HepG2 (cell line): Measurements from ENCODE around the gene RPGR. TPM values are rescaled to one million over a fixed set of nuclear protein-coding genes. Genes with fewer than 3 reads are reported as not detected.

ENCODE experiments used
- ATAC-seq: fragments of 200-7000 bp; cut with Tn5 transposase; 3 replicates; pipeline ENCODE4 v1.9.1; 2020; ENCODE audit warnings: mild to moderate bottlenecking, moderate library complexity
- BruUV-seq: library from RNA; stranded (reverse); fragments of 400-500 nt; replicated peaks from 2 replicates; lab custom pipeline; 2021; lab: Mats Ljungman, UMichigan
- CTCF ChIA-PET: fragments of 300-600 bp; formaldehyde crosslinking; extraction: SDS; loops from one replicate; lab custom pipeline; 2021; ENCODE audit warnings: low total read pairs, inconsistent platforms, low intra/inter-chr PET ratio; lab: Yijun Ruan, JAX
- POLR2A ChIA-PET: fragments of 350-600 bp; sonication (Branson Sonifier 250); formaldehyde crosslinking; loops from one replicate; lab custom pipeline; 2020; ENCODE audit warnings: antibody characterized with exemption, inconsistent platforms; lab: Yijun Ruan, JAX
- DNase-seq: peaks from one replicate; pipeline ENCODE4 v3.0.0-alpha.2; 2015; ENCODE audit warnings: low spot score
- FAIRE-seq: peaks from 3 replicates; lab custom pipeline; 2011; peaks lifted over from hg19 to GRCh38; lab: Jason Lieb, UNC
- H2AFZ ChIP-seq: one replicate; pipeline ENCODE4 v1.6.1; 2011; ENCODE audit warnings: low read length, inconsistent platforms
- H3K27ac ChIP-seq: fragments of 300-600 bp; 3 replicates; pipeline ENCODE4 v1.8.0; 2011; ENCODE audit warnings: mixed run types, mild to moderate bottlenecking, mixed read lengths, low read length, inconsistent platforms; ENCODE audit not compliant: insufficient read depth; ENCODE audit errors: extremely low read length
- H3K27me3 ChIP-seq, 2 experiments: fragments of 200-600 bp in 1 of 2; 2 replicates in 1 of 2; 3 replicates in 1 of 2; pipeline versions ENCODE4 v1.6.0 to v1.8.0; 2011; ENCODE audit warnings: low read length in 2 of 2, mild to moderate bottlenecking in 2 of 2, moderate library complexity in 2 of 2, inconsistent platforms in 1 of 2; ENCODE audit not compliant: insufficient read depth in 2 of 2, control insufficient read depth in 1 of 2
- H3K36me3 ChIP-seq, 2 experiments: fragments of 200-600 bp in 1 of 2; replicated peaks in 1 of 2; 2 replicates in 1 of 2; 3 replicates in 1 of 2; pipeline versions ENCODE4 v1.5.1 to v1.8.0; 2011; ENCODE audit warnings: low read length in 2 of 2, inconsistent platforms in 1 of 2; ENCODE audit not compliant: insufficient read depth in 2 of 2, control insufficient read depth in 1 of 2
- H3K4me1 ChIP-seq: 2 replicates; pipeline ENCODE4 v1.5.1; 2012; ENCODE audit warnings: low read length, inconsistent platforms; ENCODE audit not compliant: insufficient read depth
- H3K4me2 ChIP-seq: 2 replicates; pipeline ENCODE4 v1.6.0; 2011; ENCODE audit warnings: low read depth, low read length, inconsistent platforms
- H3K4me3 ChIP-seq, 3 experiments: fragments of 200-600 bp in 1 of 3; sonication (generic), shearing (Covaris generic) in 1 of 3; replicated peaks in 1 of 3; 2 replicates each; pipeline ENCODE4 v1.5.1; 2011 to 2016; ENCODE audit warnings: low read length in 3 of 3, inconsistent platforms in 2 of 3, low read depth in 2 of 3, mild to moderate bottlenecking in 2 of 3, control low read depth in 1 of 3, mixed read lengths in 1 of 3; ENCODE audit not compliant: insufficient read depth in 1 of 3
- H3K79me2 ChIP-seq: one replicate; pipeline ENCODE4 v1.6.1; 2011; ENCODE audit warnings: low read length, inconsistent platforms; ENCODE audit not compliant: insufficient read depth
- H3K9ac ChIP-seq: 2 replicates; pipeline ENCODE4 v1.6.0; 2011; ENCODE audit warnings: mild to moderate bottlenecking, low read depth, low read length, inconsistent platforms; ENCODE audit not compliant: insufficient read depth
- H3K9me3 ChIP-seq: 2 replicates; pipeline ENCODE4 v1.5.1; 2012; ENCODE audit warnings: mild to moderate bottlenecking, low read length
- H4K20me1 ChIP-seq: 2 replicates; pipeline ENCODE4 v1.6.0; 2011; ENCODE audit warnings: inconsistent platforms, mild to moderate bottlenecking, low read length, moderate library complexity; ENCODE audit not compliant: insufficient read depth
- BRCA1 ChIP-seq: sonication (generic); formaldehyde crosslinking; IDR thresholded peaks from 2 replicates; pipeline ENCODE4 v1.4.0; 2020; ENCODE audit warnings: missing genetic modification reagents
- KLF15 ChIP-seq: sonication (generic); formaldehyde crosslinking; IDR thresholded peaks from 2 replicates; pipeline ENCODE4 v1.8.1; 2023; ENCODE audit warnings: borderline replicate concordance, mild to moderate bottlenecking, inconsistent platforms, missing genetic modification reagents, mixed read lengths
- NR1H2 ChIP-seq: sonication (generic); formaldehyde crosslinking; IDR thresholded peaks from 2 replicates; pipeline ENCODE4 v1.8.1; 2022; ENCODE audit warnings: low read depth, missing genetic modification reagents, borderline replicate concordance
- THAP8 ChIP-seq: sonication (generic); formaldehyde crosslinking; IDR thresholded peaks from 2 replicates; pipeline ENCODE4 v1.5.1; 2020; ENCODE audit warnings: missing genetic modification reagents, mild to moderate bottlenecking, borderline replicate concordance
- ZBTB42 ChIP-seq: sonication (generic); formaldehyde crosslinking; IDR thresholded peaks from 2 replicates; pipeline ENCODE4 v1.5.0; 2020; ENCODE audit warnings: mild to moderate bottlenecking, missing genetic modification reagents
- ZFP82 ChIP-seq: sonication (generic); formaldehyde crosslinking; IDR thresholded peaks from 2 replicates; pipeline ENCODE4 v1.5.1; 2020; ENCODE audit warnings: mild to moderate bottlenecking, missing genetic modification reagents, borderline replicate concordance
- ZNF232 ChIP-seq: sonication (generic); formaldehyde crosslinking; IDR thresholded peaks from 2 replicates; pipeline ENCODE4 v1.4.0; 2020; ENCODE audit warnings: missing genetic modification reagents, borderline replicate concordance
- ZNF619 ChIP-seq: sonication (generic); formaldehyde crosslinking; IDR thresholded peaks from 2 replicates; pipeline ENCODE4 v1.4.0; 2020; ENCODE audit warnings: mild to moderate bottlenecking, missing genetic modification reagents
- ZNF75D ChIP-seq: sonication (generic); formaldehyde crosslinking; IDR thresholded peaks from 2 replicates; pipeline ENCODE4 v1.8.1; 2023; ENCODE audit warnings: missing genetic modification reagents, mild to moderate bottlenecking, borderline replicate concordance
- WGBS: methylation state at CpG from one replicate; pipeline ENCODE4 v1.1.6; 2017; ENCODE audit warnings: low lambda C conversion rate; 5-methylcytosine and 5-hydroxymethylcytosine counted together
- in situ Hi-C: cut with HindIII; loops from 2 replicates; pipeline ENCODE4 v1.10.0; 2017; ENCODE audit warnings: low pct_unique_long_range_greater_than_20kb; ENCODE audit not compliant: extremely low pct_ligation_motif_present
- intact Hi-C: fragments of 100-400 bp; cut with micrococcal nuclease; formaldehyde crosslinking; loops from one replicate; pipeline ENCODE4 v1.10.0; 2022; ENCODE audit not compliant: unreplicated experiment
- polyA plus RNA-seq, 8 experiments: library from polyadenylated mRNA; depleted of rRNA in 3 of 8; stranded (reverse) in 7 of 8; unstranded in 1 of 8; fragments of >200 nt; fragmentation: Illumina TruSeq in 4 of 8; extraction: Trizol in 4 of 8; gene quantifications; 2 replicates each; pipeline versions ENCODE4 v1.2.1 to v1.2.3, GENCODE V29; 2011 to 2016; ENCODE audit warnings: low read depth in 4 of 8, missing spikeins in 1 of 8, mixed read lengths in 1 of 8; ENCODE audit not compliant: insufficient read depth in 1 of 8
- total RNA-seq, 5 experiments: library from RNA; depleted of rRNA; stranded (reverse); fragments of >200 nt; fragmentation: Illumina TruSeq; extraction: Trizol; gene quantifications; 2 replicates each; pipeline ENCODE4 v1.2.3, GENCODE V29; 2016; ENCODE audit warnings: low read depth in 1 of 5
- TF ChIP-seq, protein P1 (sequence below): sonication (generic); formaldehyde crosslinking; IDR thresholded peaks from 2 replicates; pipeline ENCODE4 v1.4.0; 2020; ENCODE audit warnings: missing genetic modification reagents

The RPGR gene
- total and polyA plus RNA-seq, 2 of the 13 experiments (the other 11 are each of a cell fraction or from before 2014, with no cell fraction given), result 2.1 to 12.1 TPM

- Histone ChIP-seq H3K27ac (no peak overlapping the region), H3K4me1 (no peaks in the 10 kb centered on the region), H3K9ac (no peak overlapping the region), H3K36me3 (no peaks in the 10 kb centered on the region; a peak in 1 of 5 replicates), H2AFZ (no peak overlapping the region), H3K79me2 (no peaks in the 10 kb centered on the region), H3K9me3 (no peaks in the 10 kb centered on the region), H3K4me3 (no peak overlapping the region), H3K27me3 (no peaks in the 10 kb centered on the region), H3K4me2 (no peak overlapping the region), H4K20me1 (no peaks in the 10 kb centered on the region)
- CTCF ChIA-PET, result no interaction called here
- in situ Hi-C loops (no loop called here), intact Hi-C loops (no loop called here)
- WGBS, result 100% methylated on average over 1 of the region's 1 CpG
- no peak for ATAC-seq
- FAIRE-seq, result no peak
- TF ChIP-seq ZFP82 (no peak), BRCA1 (CRISPR knock-in tag) (no peak), ZNF619 (CRISPR knock-in tag) (no peak), KLF15 (CRISPR knock-in tag) (no peak), ZBTB42 (CRISPR knock-in tag) (no peak), NR1H2 (CRISPR knock-in tag) (no peak), THAP8 (CRISPR knock-in tag) (no peak), ZNF75D (CRISPR knock-in tag) (no peak), ZNF232 (CRISPR knock-in tag) (no peak)
- TF ChIP-seq, protein P1, sequence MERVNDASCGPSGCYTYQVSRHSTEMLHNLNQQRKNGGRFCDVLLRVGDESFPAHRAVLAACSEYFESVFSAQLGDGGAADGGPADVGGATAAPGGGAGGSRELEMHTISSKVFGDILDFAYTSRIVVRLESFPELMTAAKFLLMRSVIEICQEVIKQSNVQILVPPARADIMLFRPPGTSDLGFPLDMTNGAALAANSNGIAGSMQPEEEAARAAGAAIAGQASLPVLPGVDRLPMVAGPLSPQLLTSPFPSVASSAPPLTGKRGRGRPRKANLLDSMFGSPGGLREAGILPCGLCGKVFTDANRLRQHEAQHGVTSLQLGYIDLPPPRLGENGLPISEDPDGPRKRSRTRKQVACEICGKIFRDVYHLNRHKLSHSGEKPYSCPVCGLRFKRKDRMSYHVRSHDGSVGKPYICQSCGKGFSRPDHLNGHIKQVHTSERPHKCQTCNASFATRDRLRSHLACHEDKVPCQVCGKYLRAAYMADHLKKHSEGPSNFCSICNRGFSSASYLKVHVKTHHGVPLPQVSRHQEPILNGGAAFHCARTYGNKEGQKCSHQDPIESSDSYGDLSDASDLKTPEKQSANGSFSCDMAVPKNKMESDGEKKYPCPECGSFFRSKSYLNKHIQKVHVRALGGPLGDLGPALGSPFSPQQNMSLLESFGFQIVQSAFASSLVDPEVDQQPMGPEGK (CRISPR knock-in tag), result no peak
- DNase-seq, result no peak
- no TSS peak for BruUV-seq
- POLR2A ChIA-PET, result no interaction called here
Measured at GRCh38 chrX:38285649-38286048, 41.7 kb downstream of the RPGR start.
